Endothelial cell of umbilical vein (primary cell): ENCODE data around the gene TCEA2. TPM values are rescaled to one million over a fixed set of nuclear protein-coding genes. Genes with fewer than 3 reads are reported as not detected.

Experiments
- BruUV-seq: library from RNA; stranded (reverse); fragments of 400-500 nt; replicated peaks from 2 replicates; lab custom pipeline; 2021; lab: Mats Ljungman, UMichigan
- CTCF ChIA-PET: fragments of 300-600, 350-600 bp; sonication (Branson Sonifier 250); formaldehyde crosslinking; loops from one replicate; lab custom pipeline; 2021; ENCODE audit warnings: antibody characterized with exemption, inconsistent platforms; lab: Charles Lee
- POLR2A ChIA-PET: fragments of 300-600, 350-600 bp; sonication (Branson Sonifier 250); formaldehyde crosslinking; loops from one replicate; lab custom pipeline; 2021; ENCODE audit warnings: antibody characterized with exemption, inconsistent platforms; lab: Charles Lee
- DNase-seq: peaks from one replicate; pipeline ENCODE4 v3.0.0-alpha.2; 2011; ENCODE audit warnings: low read depth, low spot score
- FAIRE-seq: peaks from 2 replicates; lab custom pipeline; 2011; peaks lifted over from hg19 to GRCh38; lab: Jason Lieb, UNC
- H2AFZ ChIP-seq: 2 replicates; pipeline ENCODE4 v1.6.0; 2012; ENCODE audit warnings: low read depth, low read length, control low read depth, inconsistent platforms
- H3K27ac ChIP-seq: 2 replicates; pipeline ENCODE4 v1.5.1; 2011; ENCODE audit warnings: low read depth, mild to moderate bottlenecking, control low read depth, low read length, moderate library complexity; ENCODE audit not compliant: insufficient read depth
- H3K27me3 ChIP-seq, 2 experiments: 2 replicates each; pipeline versions ENCODE4 v1.6.0 to v1.6.1; 2011; ENCODE audit warnings: low read length in 2 of 2, mixed read lengths in 1 of 2; ENCODE audit not compliant: control insufficient read depth in 2 of 2, insufficient read depth in 2 of 2
- H3K36me3 ChIP-seq, 2 experiments: 2 replicates in 1 of 2; 3 replicates in 1 of 2; pipeline ENCODE4 v1.5.1; 2011; ENCODE audit warnings: low read length in 2 of 2, mild to moderate bottlenecking in 1 of 2, moderate library complexity in 1 of 2; ENCODE audit not compliant: control insufficient read depth in 2 of 2, insufficient read depth in 2 of 2; ENCODE audit errors: extremely low read depth in 1 of 2
- H3K4me1 ChIP-seq: 3 replicates; pipeline ENCODE4 v1.5.1; 2011; ENCODE audit warnings: mild to moderate bottlenecking, low read length; ENCODE audit not compliant: control insufficient read depth, insufficient read depth; ENCODE audit errors: extremely low read depth
- H3K4me2 ChIP-seq: 2 replicates; pipeline ENCODE4 v1.6.1; 2011; ENCODE audit warnings: low read length, control low read depth, mixed read lengths; ENCODE audit not compliant: insufficient read depth
- H3K4me3 ChIP-seq, 3 experiments: fragments of 200-600 bp in 1 of 3; sonication (generic), shearing (Covaris generic) in 1 of 3; replicated peaks in 1 of 3; 2 replicates each; pipeline ENCODE4 v1.5.1; 2011 to 2016; ENCODE audit warnings: control low read depth in 3 of 3, low read length in 3 of 3, mild to moderate bottlenecking in 2 of 3, inconsistent platforms in 1 of 3, low read depth in 1 of 3, moderate library complexity in 1 of 3; ENCODE audit not compliant: insufficient read depth in 1 of 3
- H3K79me2 ChIP-seq: 2 replicates; pipeline ENCODE4 v1.6.0; 2012; ENCODE audit warnings: low read length, inconsistent platforms; ENCODE audit not compliant: control insufficient read depth, insufficient read depth
- H3K9ac ChIP-seq: replicated peaks from 2 replicates; pipeline ENCODE3; 2011; ENCODE audit warnings: low read length, control low read depth; ENCODE audit not compliant: insufficient read depth; ENCODE audit errors: extremely low read depth
- H3K9me1 ChIP-seq: replicated peaks from 3 replicates; pipeline ENCODE4 v1.6.0; 2011; ENCODE audit warnings: mild to moderate bottlenecking, low read length; ENCODE audit not compliant: control insufficient read depth, insufficient read depth; ENCODE audit errors: extremely low read depth
- H3K9me3 ChIP-seq: replicated peaks from 2 replicates; pipeline ENCODE4 v1.5.1; 2012; ENCODE audit warnings: low read length, inconsistent platforms; ENCODE audit not compliant: control insufficient read depth, insufficient read depth
- H4K20me1 ChIP-seq: replicated peaks from 2 replicates; pipeline ENCODE3; 2011; ENCODE audit warnings: mild to moderate bottlenecking, low read length; ENCODE audit not compliant: control insufficient read depth, insufficient read depth; ENCODE audit errors: extremely low read depth
- EZH2 ChIP-seq: IDR thresholded peaks from 2 replicates; pipeline ENCODE4 v1.6.1; 2012; ENCODE audit warnings: borderline replicate concordance, low read depth, mild to moderate bottlenecking, moderate library complexity, low read length, inconsistent platforms; ENCODE audit not compliant: severe bottlenecking
- FOS ChIP-seq: IDR thresholded peaks from 2 replicates; pipeline ENCODE4 v1.6.1; 2011; ENCODE audit warnings: mild to moderate bottlenecking, low read length, moderate library complexity, borderline replicate concordance; ENCODE audit not compliant: insufficient read depth
- GATA2 ChIP-seq: IDR thresholded peaks from 2 replicates; pipeline ENCODE4 v1.7.0; 2011; ENCODE audit warnings: low read depth, mild to moderate bottlenecking, moderate library complexity, mixed read lengths, low read length; ENCODE audit not compliant: insufficient read length, insufficient read depth
- JUN ChIP-seq: IDR thresholded peaks from 2 replicates; pipeline ENCODE4 v1.6.1; 2011; ENCODE audit warnings: borderline replicate concordance, low read depth; ENCODE audit not compliant: insufficient read length, insufficient read depth
- MYC ChIP-seq: IDR thresholded peaks from one replicate; pipeline ENCODE4 v1.6.1; 2011; ENCODE audit warnings: mild to moderate bottlenecking, low read depth, low read length
- POLR2A ChIP-seq: IDR thresholded peaks from 2 replicates; pipeline ENCODE4 v1.6.1; 2012; ENCODE audit warnings: low read depth, mild to moderate bottlenecking, control low read depth, low read length
- POLR2AphosphoS5 ChIP-seq: IDR thresholded peaks from 2 replicates; pipeline ENCODE4 v1.6.1; 2012; ENCODE audit warnings: low read depth, mild to moderate bottlenecking, control low read depth, low read length, moderate library complexity; ENCODE audit not compliant: insufficient read depth
- dilution Hi-C: fragments of 300-500 bp; cut with MboI; formaldehyde crosslinking; loops from one replicate; pipeline ENCODE4 v1.15.0; 2019; ENCODE audit warnings: low sequenced_read_pairs; ENCODE audit not compliant: extremely low pct_ligation_motif_present
- intact Hi-C: fragments of 100-400 bp; cut with micrococcal nuclease; formaldehyde crosslinking; loops from one replicate; pipeline ENCODE4 v1.10.0; 2022
- polyA plus RNA-seq, 4 experiments: library from polyadenylated mRNA; depleted of rRNA in 3 of 4; stranded (reverse) in 3 of 4; unstranded in 1 of 4; fragments of >200 nt; gene quantifications; 2 replicates each; pipeline versions ENCODE4 v1.2.1 to v1.2.3, GENCODE V29; 2011 to 2012; ENCODE audit warnings: missing spikeins in 1 of 4
- total RNA-seq: library from RNA; stranded (reverse); gene quantifications from 2 replicates; pipeline ENCODE4 v1.2.3, GENCODE V29; 2021
- TF ChIP-seq, protein P1 (sequence below): IDR thresholded peaks from 2 replicates; pipeline ENCODE4 v1.6.1; 2011; ENCODE audit not compliant: insufficient read depth, insufficient read length
- TF ChIP-seq, protein P2 (sequence below), 2 donors: IDR thresholded peaks; 1 replicate in 1 of 2; 2 replicates in 1 of 2; pipeline ENCODE4 v1.5.1; 2011; ENCODE audit warnings: low read length in 2 of 2, mild to moderate bottlenecking in 2 of 2, moderate library complexity in 2 of 2, control low read depth in 1 of 2, inconsistent platforms in 1 of 2, low read depth in 1 of 2; ENCODE audit not compliant: insufficient read depth in 1 of 2; ENCODE audit errors: extremely low read depth in 1 of 2

TCEA2 gene
- total and polyA plus RNA-seq, 2 donors (not counting 3 experiments of a cell fraction or from before 2014, with no cell fraction given), result 53.1 to 65.5 TPM

DNA sequence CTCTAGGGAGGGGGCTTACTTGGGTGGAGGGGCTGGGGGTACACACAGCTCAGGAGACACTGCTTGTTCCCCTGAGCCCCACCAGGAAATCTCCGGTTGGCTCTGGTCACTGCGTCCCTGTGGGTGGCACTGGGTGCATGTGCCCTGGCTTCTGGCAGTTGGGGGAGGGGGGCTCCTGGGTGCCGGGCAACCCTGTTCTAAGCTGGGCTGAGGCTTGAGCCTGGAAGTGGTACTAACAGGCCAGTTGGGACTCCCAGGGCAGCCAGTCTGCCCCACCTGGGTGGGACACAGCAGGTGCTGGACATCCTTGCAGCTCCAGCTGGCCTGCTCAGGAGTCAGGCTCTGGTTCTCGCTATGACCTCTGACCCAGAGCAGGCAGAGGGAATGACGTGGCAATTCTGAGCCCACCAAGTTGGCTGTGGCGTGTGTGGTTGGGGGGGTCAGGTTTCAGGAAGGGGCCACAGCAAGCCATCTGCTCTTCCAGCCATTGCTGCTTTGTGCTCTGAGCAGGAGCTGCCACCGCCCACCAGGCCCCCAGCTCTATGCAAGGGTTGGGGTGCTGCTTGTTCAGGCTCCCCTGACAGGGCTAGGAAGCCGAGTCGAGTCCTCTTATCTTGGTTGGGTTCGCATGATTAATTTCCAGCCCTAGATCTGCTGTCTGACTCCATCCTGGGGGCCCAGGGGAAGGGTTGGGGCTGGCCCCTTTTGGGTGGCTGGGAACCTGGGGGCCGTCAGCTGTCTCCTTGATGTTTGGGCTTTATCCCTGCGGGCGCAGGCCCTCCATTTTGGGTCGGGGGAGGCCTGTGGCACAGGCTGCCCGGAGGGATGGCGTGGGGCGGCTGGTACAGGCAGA, 26.4 kb upstream of the TCEA2 start:
- Histone ChIP-seq H3K9me1 (no peaks in the 10 kb centered on the region), H2AFZ (no peak overlapping the region), H4K20me1 (no peaks in the 10 kb centered on the region), H3K4me3 (no peak overlapping the region), H3K9me3 (no peaks in the 10 kb centered on the region), H3K9ac (no peak overlapping the region), H3K27ac (no peak overlapping the region), H3K4me1 (peaks cover 31% of the 10 kb centered on the region), H3K4me2 (no peak overlapping the region), H3K36me3 (peaks cover 0 to 13% of the 10 kb centered on the region in 2 experiments), H3K27me3 (no peaks in the 10 kb centered on the region), H3K79me2 (no peaks in the 10 kb centered on the region)
- no TSS peak for BruUV-seq
- DNase-seq (no peak), FAIRE-seq (no peak)
- ChIA-PET POLR2A (no interaction called here), CTCF (interaction anchor here (0.8 to 7.5 kb wide), 2 partner anchors 19 to 56 kb away, joined by 4 to 412 read pairs; partner anchors contain the start of genes PRPF6, SOX18 and TCEA2)
- dilution Hi-C loops, result no loop called here
- intact Hi-C loops, result no loop called here
- TF ChIP-seq POLR2A, result peak; percentile 18
- TF ChIP-seq, protein P1, sequence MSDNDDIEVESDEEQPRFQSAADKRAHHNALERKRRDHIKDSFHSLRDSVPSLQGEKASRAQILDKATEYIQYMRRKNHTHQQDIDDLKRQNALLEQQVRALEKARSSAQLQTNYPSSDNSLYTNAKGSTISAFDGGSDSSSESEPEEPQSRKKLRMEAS, result no peak

DNA sequence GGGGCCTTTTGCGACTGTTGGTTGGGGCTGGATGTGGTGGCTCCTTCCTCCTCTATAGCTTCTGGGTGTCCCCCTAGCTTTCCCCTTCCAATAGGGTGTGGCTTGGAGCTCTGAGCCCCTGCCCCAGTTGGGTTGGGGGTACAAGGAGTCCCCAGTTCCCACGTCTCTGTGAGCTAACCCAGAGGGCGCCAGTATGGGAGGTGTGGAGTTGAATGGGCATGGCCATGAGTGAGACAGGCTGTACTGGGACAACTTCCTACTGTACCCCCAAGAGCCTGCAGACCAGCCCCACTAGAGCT, 25.9 kb upstream of the TCEA2 start:
- no peaks in the 10 kb centered on the region for H3K9me3 ChIP-seq
- H4K20me1 ChIP-seq, result no peaks in the 10 kb centered on the region
- peaks cover 37% of the 10 kb centered on the region for H3K4me1 ChIP-seq
- H3K36me3 ChIP-seq, result peaks cover 0 to 10% of the 10 kb centered on the region in 2 experiments
- ChIA-PET CTCF (interaction anchor here (0.8 to 7.5 kb wide), 2 partner anchors 18 to 57 kb away, joined by 4 to 412 read pairs; partner anchors contain the start of genes PRPF6, SOX18 and TCEA2), POLR2A (no interaction called here)
- H3K4me2 ChIP-seq, result no peak overlapping the region
- H3K4me3 ChIP-seq, result no peak overlapping the region
- BruUV-seq, result TSS peak; percentile 8
- H3K79me2 ChIP-seq, result no peaks in the 10 kb centered on the region
- DNase-seq (no peak), FAIRE-seq (no peak)
- H3K27ac ChIP-seq, result no peak overlapping the region
- TF ChIP-seq FOS (no peak), EZH2 (no peak), GATA2 (no peak), MYC (no peak), POLR2AphosphoS5 (no peak), JUN (no peak), POLR2A (no peak)
- TF ChIP-seq, protein P1, result no peak
- TF ChIP-seq, protein P2, sequence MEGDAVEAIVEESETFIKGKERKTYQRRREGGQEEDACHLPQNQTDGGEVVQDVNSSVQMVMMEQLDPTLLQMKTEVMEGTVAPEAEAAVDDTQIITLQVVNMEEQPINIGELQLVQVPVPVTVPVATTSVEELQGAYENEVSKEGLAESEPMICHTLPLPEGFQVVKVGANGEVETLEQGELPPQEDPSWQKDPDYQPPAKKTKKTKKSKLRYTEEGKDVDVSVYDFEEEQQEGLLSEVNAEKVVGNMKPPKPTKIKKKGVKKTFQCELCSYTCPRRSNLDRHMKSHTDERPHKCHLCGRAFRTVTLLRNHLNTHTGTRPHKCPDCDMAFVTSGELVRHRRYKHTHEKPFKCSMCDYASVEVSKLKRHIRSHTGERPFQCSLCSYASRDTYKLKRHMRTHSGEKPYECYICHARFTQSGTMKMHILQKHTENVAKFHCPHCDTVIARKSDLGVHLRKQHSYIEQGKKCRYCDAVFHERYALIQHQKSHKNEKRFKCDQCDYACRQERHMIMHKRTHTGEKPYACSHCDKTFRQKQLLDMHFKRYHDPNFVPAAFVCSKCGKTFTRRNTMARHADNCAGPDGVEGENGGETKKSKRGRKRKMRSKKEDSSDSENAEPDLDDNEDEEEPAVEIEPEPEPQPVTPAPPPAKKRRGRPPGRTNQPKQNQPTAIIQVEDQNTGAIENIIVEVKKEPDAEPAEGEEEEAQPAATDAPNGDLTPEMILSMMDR (IDR thresholded peaks at IDR 0.05; ENCODE audit: extremely low read depth in 1 of 2, insufficient read depth in 1 of 2, low read depth in 1 of 2, low read length in 2 of 2), result no peak
- H3K27me3 ChIP-seq, result no peaks in the 10 kb centered on the region
- intact Hi-C loops, result no loop called here
- no peak overlapping the region for H2AFZ ChIP-seq
- H3K9ac ChIP-seq, result no peak overlapping the region
- dilution Hi-C loops, result no loop called here
- H3K9me1 ChIP-seq, result no peaks in the 10 kb centered on the region
